COLO829 (cell line): ENCODE data around the gene ZNF784.
"Not testable (repeated sequence)": the region's sequence is repeated elsewhere in the genome, so short reads cannot be mapped to it uniquely, and the experiment has no call there.

Experiments
- DNase-seq: peaks from one replicate; pipeline ENCODE4 v3.0.0; 2012; ENCODE audit warnings: low spot score

The ZNF784 gene

DNA sequence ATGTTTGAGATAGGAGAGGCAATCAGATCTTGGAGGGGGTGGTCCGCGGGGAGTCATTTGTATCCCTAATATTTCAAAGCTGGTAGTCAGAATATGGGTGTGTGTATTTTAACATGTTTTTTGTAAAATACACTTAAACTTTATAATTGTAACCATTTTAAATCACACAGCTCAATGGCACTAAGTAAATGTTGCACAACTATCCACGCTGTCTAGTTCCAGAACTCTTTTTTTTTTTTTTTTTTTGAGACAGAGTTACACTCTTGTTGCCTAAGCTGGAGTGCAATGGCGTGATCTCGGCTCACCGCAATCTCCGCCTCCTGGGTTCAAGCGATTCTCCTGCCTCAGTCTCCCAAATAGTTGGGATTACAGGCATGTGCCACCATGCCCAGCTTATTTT, 40.5 kb downstream of the ZNF784 start:
- not testable (repeated sequence) for DNase-seq

DNA sequence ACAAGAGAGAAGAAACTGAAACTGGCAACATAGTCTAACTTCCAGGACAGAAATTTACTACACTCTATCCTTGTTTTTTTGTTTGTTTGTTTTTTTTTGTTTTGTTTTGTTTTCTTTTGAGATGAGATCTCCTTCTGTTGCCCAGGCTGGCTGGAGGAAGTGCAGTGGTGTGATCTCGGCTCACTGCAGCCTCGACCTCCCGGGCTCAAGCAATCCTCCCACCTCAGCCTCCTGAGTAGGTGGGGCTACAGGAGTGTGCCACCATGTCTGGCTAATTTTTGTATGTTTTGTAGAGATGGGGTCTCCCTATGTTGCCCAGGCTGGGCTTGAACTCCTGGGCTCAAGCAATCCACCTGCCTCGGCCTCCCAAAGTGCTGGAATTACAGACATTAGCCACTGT, 42.1 kb downstream of the ZNF784 start:
- not testable (repeated sequence) for DNase-seq

DNA sequence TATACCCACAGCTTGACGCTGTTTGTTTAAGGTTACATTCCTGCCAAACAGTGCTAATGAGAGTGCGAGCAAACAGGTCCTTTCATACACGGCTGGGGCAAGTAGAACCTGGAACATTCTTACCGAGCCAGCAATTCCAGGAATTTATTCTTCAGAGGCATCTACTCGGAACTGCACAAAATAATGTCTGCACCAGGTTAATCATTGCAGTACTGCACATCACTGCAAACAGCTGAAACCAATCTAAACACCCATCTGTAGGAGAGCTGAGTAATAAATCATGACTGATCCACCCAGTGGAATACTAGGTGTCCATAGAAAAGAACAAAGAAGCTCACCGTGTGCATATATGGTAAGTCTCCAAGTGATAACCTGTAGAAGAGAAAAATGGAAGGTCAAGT, 42.5 kb downstream of the ZNF784 start:
- no peak for DNase-seq

DNA sequence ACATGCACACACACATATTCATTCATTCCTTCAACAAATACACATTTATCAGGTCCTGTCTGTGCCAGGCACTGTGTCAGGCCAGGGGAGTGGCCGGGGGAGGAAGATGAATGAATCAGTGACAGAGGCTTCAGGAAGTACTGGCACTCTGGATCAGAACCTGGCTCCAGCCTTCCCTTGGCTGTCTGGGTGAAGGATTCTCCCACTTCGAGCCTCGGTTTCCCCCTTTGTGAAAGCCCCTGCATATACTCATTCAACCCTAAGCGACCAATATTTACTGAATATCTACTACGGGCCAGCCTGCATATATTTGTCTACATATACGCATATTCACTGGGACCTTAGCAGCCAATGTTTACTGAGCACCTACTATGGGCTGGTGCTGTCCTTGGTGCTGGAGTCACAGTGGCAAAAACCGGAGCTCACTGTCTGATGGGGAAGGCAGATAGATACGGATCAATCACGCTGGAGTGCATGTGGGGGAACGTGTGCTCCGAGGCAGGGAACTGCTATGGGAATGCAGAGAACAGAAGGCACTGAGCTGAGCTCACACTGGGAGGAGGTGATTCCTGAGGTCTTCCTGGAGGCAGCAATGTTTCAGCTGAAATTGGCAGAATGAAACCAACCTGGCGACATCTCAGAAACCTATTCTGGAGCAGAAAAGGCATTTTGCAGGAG, 43.1 kb downstream of the ZNF784 start:
- no peak for DNase-seq

DNA sequence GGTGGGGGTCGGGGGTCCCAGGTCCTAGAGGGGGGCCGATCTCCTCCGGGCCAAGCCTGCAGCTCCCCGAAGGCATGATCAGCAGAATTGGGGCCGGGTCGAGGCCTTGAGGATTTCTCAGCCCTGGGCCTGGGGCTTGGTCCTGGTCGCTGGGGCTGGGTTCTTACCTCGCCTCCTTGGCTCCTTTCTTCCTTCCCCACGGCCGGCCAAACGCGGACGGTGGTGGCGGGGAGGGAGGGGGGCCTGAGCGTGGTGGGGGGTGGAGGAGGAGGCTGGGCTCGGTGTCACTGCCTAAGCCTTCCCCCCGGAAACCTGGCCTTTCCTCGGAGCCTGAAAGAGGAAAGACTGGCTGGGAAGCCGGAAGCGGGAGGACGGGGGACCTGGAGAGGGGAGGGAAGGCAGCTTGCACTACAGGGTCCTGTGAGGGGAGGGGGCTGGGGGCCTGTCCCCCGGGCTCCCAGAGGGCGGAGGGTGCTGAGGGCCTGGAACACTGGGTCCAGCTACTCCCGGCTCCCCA, 43.7 kb downstream of the ZNF784 start, which contains the start of gene ZNF579:
Gene ZNF579, minus strand, starts transcription at position 221 of the 517 bp plus-strand sequence. CDS start 1,209 bp downstream, outside the sequence.
- DNase-seq, result peak; percentile 68

DNA sequence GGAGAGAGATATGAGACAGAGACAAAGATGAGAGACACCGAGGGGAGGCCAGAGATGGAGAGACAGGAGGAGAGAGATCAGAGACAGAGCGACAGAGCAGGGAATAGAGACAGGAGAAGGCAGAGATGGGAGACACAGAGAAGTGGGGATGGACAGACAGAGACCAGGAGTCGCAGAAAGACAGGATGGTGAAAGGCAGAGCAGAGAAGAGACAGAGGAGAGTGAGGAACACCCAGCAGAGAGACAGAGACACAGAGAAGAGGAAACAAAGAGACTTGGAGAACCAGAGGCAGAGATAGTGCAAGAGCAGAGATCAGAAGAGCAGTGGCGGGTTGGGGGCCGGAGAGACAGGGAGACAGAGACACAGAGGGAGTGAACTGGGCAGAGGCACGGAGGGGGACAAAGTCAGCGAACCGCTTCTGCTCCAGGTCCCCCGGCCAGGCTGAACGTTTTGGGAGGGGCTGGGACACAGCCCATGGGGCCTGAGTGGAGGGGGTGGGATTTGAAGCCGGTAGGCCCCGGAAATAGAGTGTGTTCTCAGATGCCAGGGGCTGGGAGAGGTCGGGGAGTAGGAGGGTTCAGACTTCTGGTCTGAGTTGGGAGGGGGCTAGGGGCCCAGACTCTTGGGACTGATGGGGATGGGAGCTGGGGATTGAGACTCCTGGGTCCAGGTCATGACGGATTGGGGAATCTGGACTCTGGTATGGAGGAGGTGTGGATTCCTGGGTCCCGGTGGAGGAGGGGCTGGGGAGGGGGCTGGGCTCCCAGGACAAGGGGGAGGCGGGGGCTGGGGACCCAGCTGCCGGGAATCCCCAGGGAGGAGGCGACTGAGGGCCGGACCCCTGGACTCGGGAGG, 44.4 kb downstream of the ZNF784 start:
- DNase-seq, result no peak

DNA sequence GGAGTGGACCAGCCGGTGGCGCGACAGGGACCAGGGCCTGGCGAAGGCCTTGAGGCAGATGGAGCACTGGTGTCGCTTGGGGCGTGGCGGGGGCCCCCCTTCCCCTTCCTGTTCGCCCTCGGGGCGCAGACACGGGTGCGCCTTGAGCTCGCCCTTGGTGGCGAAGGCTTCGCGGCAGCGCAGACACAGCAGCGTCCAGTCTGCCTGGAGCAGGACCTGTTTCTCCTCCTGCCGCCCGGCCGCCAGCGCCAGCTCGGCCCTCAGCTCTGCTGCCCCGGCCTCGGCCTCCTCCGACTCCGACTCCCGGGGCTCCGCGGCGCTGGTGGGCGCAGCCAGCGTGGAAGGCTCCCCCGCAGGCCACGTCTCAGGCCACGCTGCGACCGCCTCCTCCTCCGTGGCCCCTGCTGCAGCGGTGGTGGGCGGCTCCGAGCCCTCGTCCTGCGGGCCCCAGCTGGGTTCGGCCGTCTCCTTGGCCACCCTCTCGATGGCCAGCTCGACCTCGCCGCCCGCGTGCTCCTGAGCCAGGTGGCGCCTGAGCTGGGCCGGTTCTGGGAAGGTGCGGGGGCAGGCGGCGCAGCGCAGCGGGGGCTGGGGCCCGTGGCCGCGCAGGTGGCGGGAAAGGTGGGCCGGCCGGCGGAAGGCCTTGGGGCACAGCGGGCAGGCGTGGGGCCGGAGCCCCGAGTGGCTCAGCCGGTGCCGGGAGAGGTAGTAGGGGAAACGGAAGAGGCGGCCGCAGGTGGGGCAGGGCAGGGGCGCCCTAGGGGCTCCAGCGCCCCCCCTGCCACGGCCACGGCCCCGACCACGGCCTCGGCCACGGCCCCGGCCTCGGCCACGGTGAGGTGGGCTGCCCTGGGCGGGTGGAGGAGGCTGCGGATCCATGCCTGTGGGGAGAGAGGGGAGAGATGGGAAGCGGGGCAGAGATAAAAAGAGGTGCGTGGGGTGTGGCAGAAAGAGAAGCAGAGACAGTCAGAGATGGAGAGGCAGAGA, 45.3 kb downstream of the ZNF784 start:
- no peak for DNase-seq

DNA sequence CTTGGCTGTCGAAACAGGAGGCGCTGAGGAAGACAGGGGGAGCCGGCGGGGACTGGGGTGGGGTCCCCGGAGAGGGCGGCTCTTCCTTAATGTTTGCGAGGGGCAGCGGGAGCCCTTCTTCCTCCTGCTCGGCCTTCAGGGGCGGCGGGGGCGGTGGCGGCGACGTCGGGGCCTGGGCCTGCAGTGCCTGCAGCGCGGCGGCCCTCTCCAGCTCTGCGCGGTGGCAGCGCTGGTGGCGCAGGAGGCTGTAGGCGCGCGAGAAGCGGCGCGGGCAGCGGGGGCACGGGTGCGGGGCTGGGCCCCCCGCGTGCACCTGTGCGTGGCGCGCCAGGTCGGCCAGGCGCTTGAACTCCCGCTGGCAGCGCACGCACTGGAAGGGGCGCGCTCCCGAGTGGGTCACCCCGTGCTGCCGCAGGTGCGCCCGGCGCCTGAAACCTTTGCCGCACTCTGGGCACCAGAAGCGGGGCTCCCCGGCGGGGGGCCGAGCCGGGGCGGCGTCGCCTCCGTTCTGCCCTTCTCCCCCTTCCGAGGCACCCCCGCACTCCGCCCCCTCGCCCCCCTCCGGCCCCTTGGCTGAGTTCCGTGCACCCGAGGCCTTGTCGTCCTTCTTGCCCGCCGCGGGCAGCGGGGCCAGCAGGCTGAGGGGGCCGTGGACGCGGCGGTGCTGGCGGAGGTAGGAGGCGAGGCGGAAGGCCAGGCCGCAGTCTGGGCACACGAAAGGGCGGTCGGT, 46.2 kb downstream of the ZNF784 start:
- no peak for DNase-seq

DNA sequence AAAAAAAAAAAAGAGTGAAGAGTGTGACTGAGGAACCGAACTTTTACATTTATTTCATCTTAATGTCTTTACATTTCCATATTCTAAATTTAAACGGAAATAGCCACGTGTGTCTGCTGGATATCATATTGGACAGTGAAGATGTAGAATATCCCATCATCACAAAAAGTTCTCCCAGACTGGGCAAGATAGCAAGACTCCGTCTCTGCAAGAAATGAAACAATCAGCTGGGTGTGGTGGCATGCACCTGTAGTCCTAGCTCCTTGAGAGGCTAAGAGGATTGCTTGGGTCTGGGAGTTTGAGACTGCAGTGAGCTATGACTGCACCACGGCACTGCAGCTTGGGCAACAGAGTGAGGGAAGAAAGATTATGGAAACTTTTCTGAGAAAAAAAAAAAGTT, 47.6 kb downstream of the ZNF784 start:
- DNase-seq, result no peak

DNA sequence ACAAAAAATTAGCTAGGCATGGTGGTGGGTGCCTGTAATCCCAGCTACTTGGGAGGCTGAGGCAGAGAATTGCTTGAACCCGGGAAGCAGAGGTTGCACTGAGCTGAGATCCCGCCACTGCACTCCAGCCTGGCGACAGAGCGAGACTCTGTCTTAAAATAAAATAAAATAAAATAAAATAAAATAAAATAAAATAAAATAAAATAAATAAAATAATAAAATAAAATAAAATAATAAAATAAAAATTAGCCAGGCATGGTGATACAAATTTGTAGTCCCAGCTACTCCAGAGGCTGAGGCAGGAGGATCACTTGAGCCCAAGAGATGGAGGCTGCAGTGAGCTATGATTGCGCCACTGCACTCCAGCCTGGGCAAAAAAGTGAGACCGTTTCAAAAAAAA, 50.4 kb downstream of the ZNF784 start:
- DNase-seq, result not testable (repeated sequence)
